Hepatocyte (in vitro differentiated cells): ENCODE measurements around the gene ITPR3. TPM values are rescaled to one million over a fixed set of nuclear protein-coding genes. Genes with fewer than 3 reads are reported as not detected.

Source experiments
- DNase-seq: peaks from one replicate; pipeline ENCODE4 v3.0.0-alpha.2; 2016; ENCODE audit warnings: low spot score
- H2AFZ ChIP-seq: fragments of 200-600 bp; sonication (generic); 2 replicates; pipeline ENCODE4 v1.6.0; 2016; ENCODE audit warnings: antibody characterized with exemption, mild to moderate bottlenecking
- H3K27ac ChIP-seq: fragments of 200-600 bp; sonication (generic); 2 replicates; pipeline ENCODE4 v1.5.1; 2016; ENCODE audit warnings: mild to moderate bottlenecking
- H3K27me3 ChIP-seq: fragments of 200-600 bp; sonication (generic); 2 replicates; pipeline ENCODE4 v1.6.1; 2016
- H3K36me3 ChIP-seq: fragments of 200-600 bp; sonication (generic); replicated peaks from 2 replicates; pipeline ENCODE4 v1.5.1; 2016; ENCODE audit warnings: low read depth; ENCODE audit not compliant: insufficient read depth
- H3K4me1 ChIP-seq: fragments of 200-600 bp; sonication (generic); 2 replicates; pipeline ENCODE4 v1.5.1; 2016; ENCODE audit warnings: mild to moderate bottlenecking, moderate library complexity; ENCODE audit not compliant: insufficient read depth
- H3K4me2 ChIP-seq: fragments of 200-600 bp; sonication (generic); 2 replicates; pipeline ENCODE4 v1.6.0; 2016
- H3K4me3 ChIP-seq: fragments of 200-600 bp; sonication (generic); 2 replicates; pipeline ENCODE4 v1.5.1; 2016; ENCODE audit warnings: mild to moderate bottlenecking
- H3K79me2 ChIP-seq: fragments of 200-600 bp; sonication (generic); 2 replicates; pipeline ENCODE4 v1.6.0; 2017; ENCODE audit warnings: mild to moderate bottlenecking
- H3K9me2 ChIP-seq: fragments of 200-600 bp; sonication (generic); replicated peaks from 2 replicates; pipeline ENCODE4 v1.6.0; 2017; ENCODE audit warnings: mild to moderate bottlenecking; ENCODE audit not compliant: insufficient read depth
- H3K9me3 ChIP-seq: fragments of 200-600 bp; sonication (generic); 2 replicates; pipeline ENCODE4 v1.5.1; 2016; ENCODE audit warnings: low read depth, mild to moderate bottlenecking
- H4K20me1 ChIP-seq: fragments of 200-600 bp; sonication (generic); 2 replicates; pipeline ENCODE4 v1.6.0; 2016; ENCODE audit warnings: mild to moderate bottlenecking; ENCODE audit not compliant: insufficient read depth, poor library complexity, severe bottlenecking
- EZH2 ChIP-seq: fragments of 200-600 bp; sonication (generic); IDR thresholded peaks from 2 replicates; pipeline ENCODE4 v1.6.1; 2016; ENCODE audit warnings: antibody characterized with exemption, mild to moderate bottlenecking, borderline replicate concordance
- EZH2phosphoT487 ChIP-seq: fragments of 200-600 bp; sonication (generic); IDR thresholded peaks from one replicate; pipeline ENCODE4 v1.6.1; 2018; ENCODE audit warnings: antibody characterized with exemption, mild to moderate bottlenecking, low read depth, moderate library complexity; ENCODE audit not compliant: unreplicated experiment, severe bottlenecking
- WGBS: methylation state at CpG from one replicate; pipeline ENCODE4 v1.1.6; 2016; ENCODE audit warnings: low lambda C conversion rate; ENCODE audit errors: missing lambda C conversion rate; 5-methylcytosine and 5-hydroxymethylcytosine counted together
- polyA plus RNA-seq: library from polyadenylated mRNA; unstranded; fragments of >200 nt; fragmentation: Nextera tagmentation; extraction: Ambion mirVana; gene quantifications from 2 replicates; pipeline ENCODE4 v1.2.1, GENCODE V29; 2016
- total RNA-seq: library from RNA; depleted of rRNA; stranded (reverse); fragments of >200 nt; gene quantifications from 2 replicates; pipeline ENCODE4 v1.2.3, GENCODE V29; 2014
- TF ChIP-seq, protein P1 (sequence below): fragments of 200-600 bp; sonication (generic); IDR thresholded peaks from 2 replicates; pipeline ENCODE4 v1.5.1; 2016; ENCODE audit warnings: antibody characterized with exemption, mild to moderate bottlenecking; ENCODE audit not compliant: poor library complexity

ITPR3 gene
- total and polyA plus RNA-seq, 2 experiments from 2014 or later = 16.5 to 39.6 TPM

DNA sequence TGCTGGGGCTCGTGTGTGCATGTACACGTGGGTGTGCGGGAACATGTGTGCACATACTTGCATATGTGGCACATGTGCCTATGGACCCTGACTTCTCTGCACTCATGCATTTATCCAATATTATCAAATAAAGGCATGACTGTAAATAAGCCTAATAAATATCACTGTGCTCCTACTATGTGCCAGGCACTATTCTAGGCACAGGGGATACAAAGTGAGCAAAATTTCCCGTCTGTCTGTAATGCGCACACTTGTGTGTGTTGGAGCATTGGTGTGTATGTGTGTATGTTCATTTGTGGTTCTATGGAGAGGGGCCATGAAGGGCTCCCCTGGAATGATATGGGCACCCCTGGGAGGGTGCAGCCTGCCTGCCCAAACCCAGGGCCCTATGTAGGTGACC lies 41.9 kb downstream of the ITPR3 start:
- Histone ChIP-seq H3K36me3 (no peaks in the 10 kb centered on the region), H3K27me3 (no peaks in the 10 kb centered on the region), H3K79me2 (no peaks in the 10 kb centered on the region), H3K27ac (no peak overlapping the region), H4K20me1 (no peaks in the 10 kb centered on the region), H3K9me3 (no peaks in the 10 kb centered on the region), H3K4me1 (no peaks in the 10 kb centered on the region), H3K4me2 (no peak overlapping the region), H2AFZ (no peak overlapping the region), H3K9me2 (no peaks in the 10 kb centered on the region), H3K4me3 (no peak overlapping the region)
- no peak for DNase-seq
- TF ChIP-seq EZH2phosphoT487 (no peak), EZH2 (no peak)
- TF ChIP-seq, protein P1, sequence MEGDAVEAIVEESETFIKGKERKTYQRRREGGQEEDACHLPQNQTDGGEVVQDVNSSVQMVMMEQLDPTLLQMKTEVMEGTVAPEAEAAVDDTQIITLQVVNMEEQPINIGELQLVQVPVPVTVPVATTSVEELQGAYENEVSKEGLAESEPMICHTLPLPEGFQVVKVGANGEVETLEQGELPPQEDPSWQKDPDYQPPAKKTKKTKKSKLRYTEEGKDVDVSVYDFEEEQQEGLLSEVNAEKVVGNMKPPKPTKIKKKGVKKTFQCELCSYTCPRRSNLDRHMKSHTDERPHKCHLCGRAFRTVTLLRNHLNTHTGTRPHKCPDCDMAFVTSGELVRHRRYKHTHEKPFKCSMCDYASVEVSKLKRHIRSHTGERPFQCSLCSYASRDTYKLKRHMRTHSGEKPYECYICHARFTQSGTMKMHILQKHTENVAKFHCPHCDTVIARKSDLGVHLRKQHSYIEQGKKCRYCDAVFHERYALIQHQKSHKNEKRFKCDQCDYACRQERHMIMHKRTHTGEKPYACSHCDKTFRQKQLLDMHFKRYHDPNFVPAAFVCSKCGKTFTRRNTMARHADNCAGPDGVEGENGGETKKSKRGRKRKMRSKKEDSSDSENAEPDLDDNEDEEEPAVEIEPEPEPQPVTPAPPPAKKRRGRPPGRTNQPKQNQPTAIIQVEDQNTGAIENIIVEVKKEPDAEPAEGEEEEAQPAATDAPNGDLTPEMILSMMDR = no peak
- WGBS = 98% methylated on average over 5 of the region's 5 CpGs

DNA sequence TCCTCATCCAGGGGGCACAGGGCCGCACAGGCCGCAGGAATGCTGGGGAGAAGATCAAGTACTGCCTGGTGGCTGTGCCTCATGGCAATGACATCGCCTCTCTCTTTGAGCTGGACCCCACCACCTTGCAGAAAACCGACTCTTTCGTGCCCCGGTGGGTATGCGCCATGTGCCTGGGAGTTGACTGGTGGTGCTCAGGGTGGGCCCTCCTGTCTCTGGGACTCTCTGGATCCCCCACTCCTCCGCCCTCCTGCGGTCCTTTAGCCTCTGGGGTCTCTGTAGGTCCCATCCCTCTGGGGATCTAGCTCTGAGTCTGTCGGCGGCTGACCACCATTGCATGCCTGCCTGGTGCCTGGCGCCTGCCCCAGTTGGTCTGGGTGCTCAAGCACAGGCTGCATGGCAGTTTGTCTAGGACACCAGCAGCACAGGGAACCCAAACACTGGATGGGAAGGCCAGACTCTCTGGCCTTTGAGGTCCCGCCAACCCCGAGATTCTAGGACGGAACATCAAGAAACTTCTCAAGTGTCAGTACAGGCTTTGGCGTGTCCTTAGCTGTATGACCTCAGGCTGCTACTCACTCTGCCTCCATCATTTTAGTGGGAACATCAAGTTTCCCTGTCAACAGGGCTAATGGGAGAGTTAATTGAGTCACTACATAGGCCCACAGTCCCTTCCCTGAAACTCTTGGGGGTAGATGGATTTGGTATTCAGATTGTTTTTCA lies 42.8 kb downstream of the ITPR3 start:
- Histone ChIP-seq H3K4me1 (no peaks in the 10 kb centered on the region), H3K4me2 (no peak overlapping the region), H3K9me2 (no peaks in the 10 kb centered on the region), H3K36me3 (no peaks in the 10 kb centered on the region), H2AFZ (no peak overlapping the region), H4K20me1 (no peaks in the 10 kb centered on the region), H3K27me3 (no peaks in the 10 kb centered on the region), H3K9me3 (no peaks in the 10 kb centered on the region), H3K27ac (no peak overlapping the region), H3K4me3 (no peak overlapping the region), H3K79me2 (no peaks in the 10 kb centered on the region)
- DNase-seq = no peak
- WGBS = 98% methylated on average over 16 of the region's 16 CpGs
- TF ChIP-seq EZH2phosphoT487 (no peak), EZH2 (no peak)
- TF ChIP-seq, protein P1 = no peak

DNA sequence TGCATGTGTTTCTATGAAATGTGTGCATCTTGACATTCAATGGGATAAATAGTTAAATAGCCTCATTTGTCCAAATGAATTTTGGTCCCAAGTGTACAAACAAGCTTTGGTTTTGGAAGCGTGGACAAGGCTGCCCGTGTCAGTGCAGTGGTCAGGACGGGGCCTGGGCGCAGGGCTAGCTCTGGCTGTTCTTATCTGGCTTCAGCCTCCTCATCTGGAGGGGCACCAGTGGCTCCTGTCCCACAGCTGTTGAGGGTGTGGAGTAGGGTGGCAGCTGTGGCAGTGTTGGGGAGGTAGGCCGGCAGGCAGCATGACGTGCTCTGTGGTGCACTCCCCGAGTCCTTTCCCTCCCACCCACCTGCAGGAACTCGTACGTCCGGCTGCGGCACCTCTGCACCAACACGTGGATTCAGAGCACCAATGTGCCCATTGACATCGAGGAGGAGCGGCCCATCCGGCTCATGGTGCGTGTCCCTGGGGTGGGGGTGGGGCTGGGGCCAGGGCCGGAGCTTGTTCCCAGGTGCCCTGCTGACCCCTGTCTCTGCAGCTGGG lies 43.5 kb downstream of the ITPR3 start:
- Histone ChIP-seq H3K9me3 (no peaks in the 10 kb centered on the region), H3K4me2 (no peak overlapping the region), H3K4me1 (no peaks in the 10 kb centered on the region), H3K27me3 (no peaks in the 10 kb centered on the region), H3K36me3 (no peaks in the 10 kb centered on the region), H3K27ac (no peak overlapping the region), H4K20me1 (no peaks in the 10 kb centered on the region), H3K9me2 (no peaks in the 10 kb centered on the region), H3K79me2 (no peaks in the 10 kb centered on the region), H2AFZ (no peak overlapping the region), H3K4me3 (no peak overlapping the region)
- WGBS = 98% methylated on average over 17 of the region's 17 CpGs
- no peak for TF ChIP-seq EZH2phosphoT487
- TF ChIP-seq, protein P1 = no peak
- no peak for TF ChIP-seq EZH2
- DNase-seq = no peak
